GM19468 (cell line): Measurements from ENCODE around the gene RLN3.
"Not testable (repeated sequence)": the region's sequence is repeated elsewhere in the genome, so short reads cannot be mapped to it uniquely, and the experiment has no call there.

Source experiments
- ATAC-seq: cut with Tn5 transposase; IDR thresholded peaks from one replicate; pipeline ENCODE4 v1.9.1; 2021; ENCODE audit warnings: mild to moderate bottlenecking, moderate library complexity, moderate number of reproducible peaks; ENCODE audit not compliant: unreplicated experiment; ENCODE audit errors: extremely low read depth

The RLN3 gene

GRCh38 chr19:14015524-14016035, 12.4 kb upstream of the RLN3 start:
- peak; percentile 79 for ATAC-seq

- no peak for ATAC-seq
These were observed 8.8 kb upstream of the RLN3 start for GRCh38 chr19:14019100-14019499.

GRCh38 chr19:14019739-14020138, 8.2 kb upstream of the RLN3 start:
- ATAC-seq, result not testable (repeated sequence)

- no peak for ATAC-seq
These were observed 6.5 kb upstream of the RLN3 start for GRCh38 chr19:14021474-14021873.

GRCh38 chr19:14022469-14022868, 5.5 kb upstream of the RLN3 start:
- no peak for ATAC-seq

- ATAC-seq, result no peak
These were observed 4.3 kb upstream of the RLN3 start for GRCh38 chr19:14023404-14024235.

GRCh38 chr19:14026652-14027192, 1.2 kb upstream of the RLN3 start:
- not testable (repeated sequence) for ATAC-seq

- ATAC-seq, result no peak
These were observed 953 bp downstream of the RLN3 start for GRCh38 chr19:14028901-14029300.

- ATAC-seq, result no peak
These were observed 3.2 kb downstream of the RLN3 start for GRCh38 chr19:14030997-14031718.

GRCh38 chr19:14031719-14032480, 4.0 kb downstream of the RLN3 start, which contains the start of gene IL27RA:
Gene IL27RA (plus strand): TSS chr19:14031762. CDS start chr19:14031873, 111 bp downstream.
- peak; percentile 56 for ATAC-seq

- no peak for ATAC-seq
These were observed 6.0 kb downstream of the RLN3 start for GRCh38 chr19:14033946-14034345.

- ATAC-seq, result not testable (repeated sequence)
These were observed 7.2 kb downstream of the RLN3 start for GRCh38 chr19:14035159-14035558.

- no peak for ATAC-seq
These were observed 7.8 kb downstream of the RLN3 start for GRCh38 chr19:14035706-14036105.

- no peak for ATAC-seq
These were observed 11.2 kb downstream of the RLN3 start for GRCh38 chr19:14039181-14039580.

- not testable (repeated sequence) for ATAC-seq
These were observed 15.0 kb downstream of the RLN3 start for GRCh38 chr19:14042659-14043608.

GRCh38 chr19:14047866-14048265, 19.9 kb downstream of the RLN3 start:
- ATAC-seq, result not testable (repeated sequence)

GRCh38 chr19:14048443-14049153, 20.6 kb downstream of the RLN3 start:
- ATAC-seq, result no peak

- ATAC-seq, result no peak
These were observed 22.6 kb downstream of the RLN3 start for GRCh38 chr19:14050512-14050911.
